NCI-H526 (cell line): ENCODE measurements around the gene SKP1.

Experiments
- DNase-seq, 2 experiments: peaks; one replicate each; lab custom pipeline; 2025; lab: John Stamatoyannopoulos, UW

The SKP1 gene

DNA sequence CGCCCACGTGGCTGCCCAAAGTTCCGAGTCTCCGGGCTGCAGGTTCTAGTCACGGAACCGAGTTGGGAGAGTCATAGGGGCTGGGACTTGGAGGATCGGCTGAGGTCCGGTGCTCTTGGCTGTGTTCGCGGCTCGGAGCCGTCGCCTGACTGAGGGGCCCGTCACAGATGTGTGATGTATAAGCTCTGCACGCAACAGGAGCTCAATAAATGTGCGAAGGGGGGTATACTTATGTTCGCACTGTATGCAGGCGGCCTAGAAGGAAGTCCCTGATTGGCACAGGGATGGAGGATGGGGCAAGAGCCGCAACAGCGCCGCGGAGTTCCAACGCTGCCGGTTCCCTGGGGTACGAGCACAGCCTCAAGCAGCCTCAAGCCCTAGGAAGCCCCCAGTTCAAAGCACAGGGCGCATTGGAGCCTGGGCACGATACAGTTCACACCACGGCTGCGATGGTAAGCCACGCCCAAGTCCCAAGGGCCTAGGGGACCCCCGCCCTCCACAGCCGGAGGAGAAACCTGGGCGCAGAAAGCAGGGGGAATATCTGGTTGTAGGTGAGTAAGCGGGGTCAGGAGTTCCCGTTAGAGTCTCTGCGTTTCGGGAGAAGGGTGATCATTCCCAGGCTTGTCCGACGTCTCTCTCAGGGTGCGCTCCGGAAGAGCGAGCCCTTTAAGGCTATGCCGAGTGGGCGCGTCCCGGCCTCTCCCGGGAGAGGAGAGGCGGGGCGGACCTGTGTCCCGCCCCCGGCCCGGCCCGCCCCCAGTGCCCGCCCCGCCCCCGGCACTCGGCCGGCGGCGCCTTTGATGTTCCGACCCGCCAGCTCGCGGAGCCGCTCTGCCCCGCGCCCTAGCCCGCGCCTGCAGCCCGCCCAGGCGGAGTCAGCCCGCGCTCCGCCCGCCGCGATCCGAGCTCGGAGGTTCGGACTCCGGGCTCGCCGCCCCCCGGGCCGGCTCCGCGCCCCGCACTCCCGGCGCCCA lies 62.6 kb downstream of the SKP1 start, which contains the start of gene TCF7:
Gene TCF7, plus strand, starts transcription at position 780 of the 974 bp plus-strand sequence. CDS start 226 bp downstream, outside the sequence.
- peak; percentile 7 to 79 for DNase-seq

DNA sequence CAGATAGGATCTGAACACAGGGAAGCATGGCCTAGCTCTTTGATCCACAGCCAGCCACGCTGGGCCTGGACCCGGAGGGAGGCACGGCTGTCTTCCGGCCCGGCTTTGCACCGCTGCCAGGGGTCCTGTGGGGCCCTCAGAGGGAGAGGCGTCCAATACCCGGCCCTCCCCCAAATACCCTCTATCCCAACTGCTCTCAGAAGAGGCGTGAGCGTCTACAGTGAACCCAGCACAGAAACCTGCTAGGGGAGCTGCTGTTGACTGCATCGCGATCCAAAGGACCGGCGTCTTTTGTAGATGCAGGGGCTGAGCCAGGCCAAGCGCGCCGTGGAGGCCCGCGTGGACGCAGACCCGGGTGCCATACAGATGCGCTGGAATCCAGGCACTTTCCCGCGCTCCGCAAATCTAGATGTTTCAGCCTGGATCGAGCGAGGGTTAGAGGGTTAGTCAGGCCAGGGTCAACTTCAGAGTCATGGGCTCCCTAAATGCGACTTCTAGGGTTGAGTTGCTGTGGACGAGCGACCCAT lies 63.3 kb downstream of the SKP1 start:
- DNase-seq: no peak

DNA sequence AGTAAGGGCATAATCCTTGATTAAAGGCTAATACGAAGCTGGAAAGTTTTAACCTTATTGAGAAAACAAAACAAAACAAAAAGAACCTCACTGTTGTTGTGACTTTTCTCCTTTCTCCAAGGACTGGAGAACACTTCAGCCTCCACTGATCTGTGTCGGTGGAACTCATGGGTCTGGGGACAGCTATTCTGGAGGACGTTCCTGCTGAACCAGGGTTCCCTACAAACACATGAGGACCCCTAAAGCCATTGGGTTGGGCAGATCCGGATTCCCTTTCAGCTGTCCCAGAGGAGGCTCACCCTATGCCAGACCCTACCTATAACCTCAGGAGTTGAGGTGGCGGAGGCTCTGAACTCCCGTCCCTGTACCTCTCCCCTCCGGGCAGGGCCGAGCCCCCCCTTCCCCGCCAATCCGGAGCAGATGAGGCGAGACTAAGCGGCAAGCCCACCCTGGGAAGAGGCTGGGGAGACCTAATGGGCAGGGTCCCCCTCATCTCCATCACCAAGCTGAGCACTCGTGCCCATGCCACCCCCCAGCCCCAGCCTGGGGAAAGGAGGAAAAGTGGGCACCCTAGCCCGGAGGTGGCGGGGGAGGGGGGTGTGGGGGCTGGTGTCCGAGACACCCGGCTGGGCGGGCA lies 63.9 kb downstream of the SKP1 start:
- DNase-seq: no peak

DNA sequence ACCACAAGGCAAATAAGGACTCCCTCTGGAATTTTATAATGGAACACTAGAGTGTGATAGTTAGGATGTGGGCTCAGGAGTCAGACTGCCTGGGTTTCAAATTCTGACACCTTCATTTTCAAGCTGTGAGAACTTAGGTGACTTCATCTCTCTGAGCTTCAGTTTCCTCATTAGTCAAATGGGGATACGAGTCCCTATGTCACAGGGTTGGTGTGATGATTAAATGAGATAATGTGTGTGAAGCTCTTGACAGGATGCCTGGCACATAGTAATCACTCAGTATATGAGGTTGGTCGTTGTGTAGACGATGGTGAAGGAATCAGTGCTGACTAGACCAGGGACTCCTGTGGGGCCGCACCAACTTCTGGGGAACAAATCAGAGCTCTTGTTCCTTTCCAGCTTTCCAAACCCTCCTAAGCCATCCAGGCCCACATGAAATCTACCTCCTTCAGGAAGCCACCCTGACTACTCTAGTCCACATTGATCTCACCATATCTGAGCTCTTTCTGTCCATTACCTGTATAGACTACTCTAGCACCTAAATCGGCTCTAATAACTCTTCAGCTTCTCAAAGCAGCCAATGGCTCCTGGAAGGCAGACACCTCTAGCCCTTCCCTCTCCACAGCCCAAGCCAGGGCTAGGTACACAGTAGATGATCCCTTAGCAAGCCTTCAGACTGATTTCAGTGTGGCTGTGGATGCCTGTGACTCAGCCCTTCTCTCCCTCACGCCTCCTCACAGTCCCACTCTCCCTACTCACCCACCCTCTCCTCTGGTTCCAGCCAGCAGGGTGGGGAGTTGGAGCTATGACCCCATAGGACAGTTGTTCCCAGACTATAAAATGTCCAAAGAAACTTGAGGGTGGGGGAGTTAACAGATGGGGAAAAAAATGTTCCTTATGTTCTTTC lies 64.8 kb downstream of the SKP1 start:
- DNase-seq: no peak

DNA sequence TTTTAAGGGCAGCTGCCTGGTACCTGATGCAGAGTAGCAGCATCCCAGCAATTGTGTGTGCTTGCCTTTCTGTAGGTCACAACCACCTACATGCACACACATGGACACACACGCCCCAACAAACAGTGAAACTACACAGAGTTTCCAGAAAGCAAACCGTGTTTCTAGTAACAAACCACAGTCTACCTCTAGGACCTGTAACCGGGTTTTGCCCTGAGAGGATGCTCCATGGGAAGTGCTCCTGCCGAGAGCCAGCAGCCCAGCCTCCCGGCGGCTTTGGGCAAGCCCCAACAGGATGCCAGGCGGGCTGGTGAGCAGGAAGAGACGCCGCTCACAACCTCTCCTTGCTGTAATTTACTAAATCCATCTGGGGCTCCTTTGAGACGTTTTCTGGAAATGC lies 66.4 kb downstream of the SKP1 start:
- peak in 1 of 2 experiments; percentile 26 for DNase-seq

DNA sequence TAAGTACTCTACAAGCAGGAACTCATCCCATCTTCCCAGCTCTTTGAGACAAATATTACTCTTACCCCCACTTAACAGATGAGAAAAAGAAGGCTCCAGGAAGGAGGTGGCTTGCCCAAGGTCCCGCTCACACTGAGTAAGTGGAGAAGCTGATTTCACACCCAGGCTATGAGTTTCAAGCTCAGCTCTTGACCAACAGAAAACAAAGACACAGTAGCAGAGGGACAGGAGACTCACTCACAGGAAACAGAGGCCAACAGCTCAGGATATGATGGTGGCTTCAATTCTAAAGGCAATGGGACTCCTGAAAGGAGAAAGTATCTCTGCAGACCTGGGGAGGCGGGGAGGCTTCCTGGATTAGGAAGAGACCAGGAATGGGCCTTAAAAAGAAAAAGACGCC lies 69.0 kb downstream of the SKP1 start:
- no peak for DNase-seq

DNA sequence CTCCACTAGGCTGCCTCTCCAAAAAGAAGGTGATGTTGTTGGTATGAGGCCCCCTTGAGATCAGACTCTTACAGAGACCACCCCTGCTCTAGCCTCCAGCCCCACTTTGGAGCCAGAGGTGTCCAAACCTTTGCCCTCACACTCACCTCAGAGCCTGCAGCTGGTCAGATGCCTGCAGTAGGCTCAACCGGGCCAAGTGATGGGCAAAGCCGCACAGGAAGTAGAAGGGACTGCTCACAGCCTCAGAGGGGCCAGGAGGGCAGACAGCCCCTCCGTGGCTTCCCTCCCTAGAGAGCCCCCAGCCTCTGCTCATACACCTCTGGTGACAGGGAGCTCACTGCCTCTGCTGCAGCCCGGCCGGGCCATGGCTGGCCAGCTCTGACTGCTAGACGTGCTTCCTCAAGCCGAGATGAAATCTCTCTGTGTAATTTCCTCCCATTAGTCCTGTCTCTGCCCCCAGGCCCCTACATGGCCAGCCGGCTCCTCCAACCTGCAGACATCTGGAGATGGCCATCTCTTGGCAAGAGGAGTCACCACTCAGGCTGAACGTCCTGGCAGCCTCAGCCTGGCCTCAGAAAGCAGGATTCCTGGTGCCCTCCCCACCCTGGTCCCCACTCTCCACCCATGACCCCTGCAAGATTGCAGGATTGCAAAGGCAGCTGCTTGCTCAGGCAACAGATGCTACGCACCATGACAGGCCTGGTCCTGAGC lies 69.6 kb downstream of the SKP1 start:
- DNase-seq: no peak

DNA sequence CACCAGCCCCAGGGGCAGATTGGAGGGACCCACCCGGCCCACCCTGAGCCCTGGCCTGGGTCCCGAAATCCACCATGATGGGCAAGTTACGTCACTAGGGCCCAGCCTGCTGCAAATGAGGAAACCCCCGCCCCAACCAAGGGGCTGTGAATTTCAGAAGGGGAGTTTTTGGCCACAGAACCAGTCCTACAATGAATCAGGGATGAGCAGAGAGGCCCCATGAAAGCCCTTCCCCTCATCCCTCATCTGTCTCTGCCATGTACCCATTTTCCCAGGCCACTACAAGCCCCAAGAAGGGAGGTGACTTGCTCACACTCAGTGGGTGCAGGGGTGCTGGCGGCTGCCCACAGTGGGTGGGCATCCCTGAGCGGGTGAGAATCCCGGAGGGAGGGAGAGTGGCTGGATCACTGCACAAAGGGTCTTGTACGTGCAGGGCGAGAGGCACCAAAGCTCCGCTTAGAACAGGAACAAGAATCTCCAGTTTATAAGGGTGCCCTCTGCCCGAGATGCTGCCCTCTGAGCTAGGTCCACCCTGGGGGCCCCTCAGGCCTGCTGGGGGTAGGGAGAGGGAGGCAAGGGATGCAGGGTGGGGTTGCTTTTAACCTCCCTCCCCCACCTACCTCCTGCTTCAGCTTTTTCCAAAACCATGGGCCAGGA lies 72.6 kb downstream of the SKP1 start:
- no peak for DNase-seq

DNA sequence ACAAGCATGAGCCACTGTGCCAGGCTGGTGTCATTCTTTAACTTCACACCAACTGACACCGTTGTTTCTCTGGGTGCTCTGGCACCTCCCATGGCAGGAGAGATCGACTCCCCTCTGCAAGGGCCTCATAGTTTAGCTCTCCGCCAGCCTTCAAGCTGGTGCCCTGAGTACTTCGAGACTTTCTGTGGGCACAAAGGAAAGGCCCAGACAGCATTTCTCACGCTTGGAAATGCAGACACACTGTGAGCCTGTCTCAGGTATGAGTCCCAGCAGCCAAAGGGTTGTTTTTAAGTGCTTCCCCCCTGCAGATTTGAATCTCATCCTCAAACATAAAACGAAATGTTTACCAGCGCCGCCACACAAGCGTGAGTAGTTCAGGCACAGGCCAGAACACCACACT lies 73.4 kb downstream of the SKP1 start:
- no peak for DNase-seq

DNA sequence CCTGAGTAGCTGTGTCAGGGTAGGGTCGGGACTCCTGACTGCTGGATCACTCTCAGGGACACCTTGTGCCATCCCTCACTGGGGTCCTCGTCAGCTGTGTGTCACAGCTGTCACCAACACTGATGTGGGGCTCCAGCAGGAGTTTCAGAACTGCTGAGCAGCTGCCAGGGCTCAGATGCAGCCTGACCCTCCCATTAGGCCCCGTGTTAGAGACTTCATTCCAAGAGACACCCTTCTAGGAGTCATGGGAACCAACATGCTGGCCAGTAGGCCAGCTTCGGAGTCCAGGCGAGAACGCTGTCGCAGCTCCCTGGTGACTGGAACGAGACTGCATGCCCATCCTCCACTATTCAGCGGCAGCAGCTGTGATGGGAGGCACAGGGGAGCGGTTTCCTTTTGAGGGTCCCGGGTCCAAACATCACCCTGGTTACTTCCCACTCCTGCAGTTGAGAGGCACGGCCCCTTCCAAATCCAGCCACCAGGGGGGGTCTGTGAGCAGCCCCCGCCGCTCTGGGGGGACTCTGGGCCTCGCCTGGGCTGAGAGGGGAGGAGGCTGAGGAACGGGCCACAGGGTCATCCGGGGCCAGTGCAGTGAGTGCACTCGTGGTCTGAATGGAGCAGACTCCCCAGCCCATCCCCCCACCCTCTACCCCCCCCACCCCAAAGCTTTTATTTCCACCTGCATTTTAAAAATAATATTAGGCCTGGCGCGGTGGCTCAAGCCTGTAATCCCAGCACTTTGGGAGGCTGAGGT lies 74.9 kb downstream of the SKP1 start:
- peak in 1 of 2 experiments; percentile 40 for DNase-seq

DNA sequence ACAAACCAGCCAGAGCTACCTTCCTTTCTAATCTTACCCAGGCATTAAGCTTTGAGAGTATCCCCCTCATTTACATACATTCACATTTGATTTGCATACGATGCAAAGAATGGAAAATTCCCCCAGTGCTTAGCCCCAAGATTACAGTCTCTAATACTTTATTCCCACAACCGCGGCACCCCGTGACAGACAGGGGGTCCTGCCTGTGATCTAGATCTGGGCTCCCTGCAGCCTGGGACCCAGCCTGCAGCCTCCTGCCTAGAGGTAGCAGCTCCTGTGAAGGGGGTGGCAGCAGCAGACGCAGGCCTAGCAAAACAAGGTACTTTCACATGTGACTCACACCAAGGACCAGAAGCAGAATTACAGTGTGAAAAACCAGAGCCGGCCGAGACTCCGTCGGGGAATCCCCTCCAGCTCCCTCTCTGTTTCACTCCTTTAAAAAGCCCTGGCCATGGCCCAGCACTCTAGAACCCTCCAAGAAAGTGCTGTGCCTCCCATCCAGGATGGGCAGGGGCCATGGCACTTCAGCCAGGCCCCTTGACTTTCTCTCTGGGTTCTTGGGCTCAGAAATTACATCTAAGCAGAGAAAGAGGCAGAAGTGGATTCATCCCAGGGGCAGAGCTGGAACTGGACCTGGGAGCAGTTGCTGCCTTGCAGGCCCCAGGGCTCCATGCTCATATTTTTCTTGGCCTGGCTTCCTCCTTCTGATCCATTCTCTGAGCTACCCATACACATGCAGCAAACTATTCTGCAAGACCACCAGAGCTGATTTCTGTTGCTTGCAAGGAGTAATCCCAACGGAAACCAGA lies 76.3 kb downstream of the SKP1 start:
- peak; percentile 76 to 84 for DNase-seq

DNA sequence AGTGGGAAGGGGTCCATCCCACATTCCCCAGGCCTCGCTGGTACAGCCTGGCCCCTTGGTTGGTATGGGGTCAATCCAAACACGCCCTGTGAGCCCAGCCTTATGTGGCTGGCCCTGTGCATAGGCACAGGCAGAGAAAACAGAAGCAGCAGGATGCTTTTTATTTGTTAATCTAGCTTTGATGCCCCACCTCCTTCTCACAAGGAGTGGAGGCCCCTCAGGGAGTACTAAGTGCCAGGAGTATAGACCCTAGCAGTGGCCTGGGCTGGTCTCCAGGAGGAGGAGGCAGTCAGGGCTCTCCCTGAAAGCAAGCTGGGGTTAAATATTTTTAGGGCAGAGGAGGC lies 76.8 kb downstream of the SKP1 start:
- no peak for DNase-seq

DNA sequence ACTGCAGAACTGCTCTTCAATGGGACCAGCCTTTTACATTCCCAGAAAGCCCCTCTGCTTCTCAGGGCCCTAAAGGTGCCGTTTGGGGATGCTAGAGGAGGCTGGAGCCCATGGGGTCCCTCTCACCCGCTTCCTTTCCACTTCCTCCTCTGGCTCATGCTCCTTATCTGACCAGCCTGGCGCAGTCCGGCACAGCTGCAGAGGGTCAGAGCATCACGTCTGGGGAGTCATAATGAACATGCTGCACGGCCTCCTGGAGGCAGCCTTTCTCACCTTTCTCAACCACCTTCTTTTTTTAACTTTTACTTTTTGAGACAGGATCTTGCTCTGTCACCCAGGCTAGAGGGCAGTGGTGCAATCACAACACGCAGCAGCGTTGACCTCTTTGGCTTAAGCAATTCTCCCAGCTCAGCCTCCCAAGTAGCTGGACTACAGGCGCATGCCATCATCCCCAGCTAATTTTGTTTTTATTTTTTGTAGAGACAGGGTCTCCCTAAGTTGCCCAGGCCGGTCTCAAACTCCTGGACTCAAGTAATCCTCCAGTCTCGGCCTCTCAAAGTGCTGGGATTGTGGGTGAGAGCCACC lies 77.4 kb downstream of the SKP1 start:
- no peak for DNase-seq
